K562 (cell line): ENCODE results near the gene CHST1. TPM values are rescaled to one million over a fixed set of nuclear protein-coding genes. Genes with fewer than 3 reads are reported as not detected.

Experiments used
- ATAC-seq: fragments of 200-7000 bp; cut with Tn5 transposase; 3 replicates; pipeline ENCODE4 v1.9.1; 2020; ENCODE audit warnings: moderate library complexity
- BruUV-seq: library from RNA; stranded (reverse); fragments of 400-500 nt; replicated peaks from 2 replicates; lab custom pipeline; 2021; lab: Mats Ljungman, UMichigan
- CTCF ChIA-PET: fragments of 300-600 bp; formaldehyde crosslinking; extraction: SDS; loops from one replicate; lab custom pipeline; 2021; ENCODE audit warnings: low intra/inter-chr PET ratio; lab: Yijun Ruan, JAX
- POLR2A ChIA-PET: fragments of 300-600, 350-650 bp; sonication (Branson Sonifier 250); formaldehyde crosslinking; extraction: SDS; loops from one replicate; lab custom pipeline; 2021; ENCODE audit warnings: antibody characterized with exemption, inconsistent platforms; lab: Yijun Ruan, JAX
- DNase-seq, 4 experiments: peaks; one replicate each; pipeline versions ENCODE4 v3.0.0 to v3.0.0-alpha.2; 2011 to 2018; ENCODE audit warnings: low spot score in 3 of 4, mixed read lengths in 3 of 4; ENCODE audit errors: extremely low read depth in 1 of 4
- FAIRE-seq: peaks from 2 replicates; lab custom pipeline; 2011; peaks lifted over from hg19 to GRCh38; lab: Jason Lieb, UNC
- H2AFZ ChIP-seq: 2 replicates; pipeline ENCODE4 v1.6.0; 2011; ENCODE audit warnings: low read depth, low read length, control low read depth, inconsistent platforms
- H3K27ac ChIP-seq: fragments of 200-600 bp; 3 replicates; pipeline ENCODE4 v1.8.0; 2011; ENCODE audit warnings: low read depth, mild to moderate bottlenecking, control low read depth, inconsistent platforms, low read length, moderate library complexity, mixed read lengths; ENCODE audit errors: extremely low read depth
- H3K27me3 ChIP-seq, 2 experiments: fragments of 300-600 bp in 1 of 2; 2 replicates in 1 of 2; 3 replicates in 1 of 2; pipeline versions ENCODE4 v1.6.0 to v1.8.0; 2011; ENCODE audit warnings: inconsistent platforms in 2 of 2, low read length in 2 of 2, mild to moderate bottlenecking in 1 of 2, mixed read lengths in 1 of 2, moderate library complexity in 1 of 2; ENCODE audit not compliant: control insufficient read depth in 2 of 2, insufficient read depth in 2 of 2
- H3K36me3 ChIP-seq: fragments of 300-600 bp; 3 replicates; pipeline ENCODE4 v1.8.0; 2011; ENCODE audit warnings: mild to moderate bottlenecking, low read length, inconsistent platforms; ENCODE audit not compliant: control insufficient read depth, insufficient read depth
- H3K4me1 ChIP-seq, 2 experiments: fragments of 200-600 bp in 1 of 2; replicated peaks in 1 of 2; 2 replicates in 1 of 2; 3 replicates in 1 of 2; pipeline versions ENCODE4 v1.5.1 to v1.8.0; 2011; ENCODE audit warnings: inconsistent platforms in 2 of 2, low read length in 2 of 2, mild to moderate bottlenecking in 1 of 2, mixed read lengths in 1 of 2, moderate library complexity in 1 of 2; ENCODE audit not compliant: control insufficient read depth in 2 of 2, insufficient read depth in 2 of 2
- H3K4me2 ChIP-seq: 2 replicates; pipeline ENCODE4 v1.6.1; 2011; ENCODE audit warnings: low read length, control low read depth, inconsistent platforms, mixed read lengths; ENCODE audit not compliant: insufficient read depth
- H3K4me3 ChIP-seq: fragments of 200-600 bp; sonication (generic), shearing (Covaris generic); 2 replicates; pipeline ENCODE4 v1.5.1; 2016; ENCODE audit warnings: control low read depth, inconsistent platforms
- H3K79me2 ChIP-seq: fragments of 200-600 bp; 3 replicates; pipeline ENCODE4 v1.8.0; 2011; ENCODE audit warnings: low read length, inconsistent platforms; ENCODE audit not compliant: control insufficient read depth, insufficient read depth
- H3K9ac ChIP-seq, 2 experiments: 2 replicates each; pipeline versions ENCODE4 v1.6.0 to v1.6.1; 2011; ENCODE audit warnings: low read depth in 2 of 2, low read length in 2 of 2, control low read depth in 1 of 2, inconsistent platforms in 1 of 2, mild to moderate bottlenecking in 1 of 2, mixed read lengths in 1 of 2; ENCODE audit not compliant: insufficient read depth in 1 of 2
- H3K9me1 ChIP-seq: one replicate; pipeline ENCODE4 v1.6.0; 2011; ENCODE audit warnings: inconsistent platforms, mild to moderate bottlenecking, low read length, moderate library complexity; ENCODE audit not compliant: control insufficient read depth, insufficient read depth
- H3K9me3 ChIP-seq: replicated peaks from 2 replicates; pipeline ENCODE4 v1.5.1; 2011; ENCODE audit warnings: low read depth, low read length, inconsistent platforms; ENCODE audit not compliant: control insufficient read depth, insufficient read depth
- H4K20me1 ChIP-seq: replicated peaks from 2 replicates; pipeline ENCODE4 v1.6.1; 2011; ENCODE audit warnings: low read length, inconsistent platforms, mixed read lengths; ENCODE audit not compliant: control insufficient read depth, insufficient read depth
- ATF6 ChIP-seq: sonication (generic); formaldehyde crosslinking; IDR thresholded peaks from 2 replicates; pipeline ENCODE4 v1.4.0; 2020; ENCODE audit warnings: mild to moderate bottlenecking, missing genetic modification reagents
- BRD9 ChIP-seq: fragments of 450-650 bp; IDR thresholded peaks from 2 replicates; pipeline ENCODE4 v1.6.1; 2018; ENCODE audit warnings: low read depth; ENCODE audit not compliant: partially characterized antibody
- CBX5 ChIP-seq: IDR thresholded peaks from 2 replicates; pipeline ENCODE4 v1.6.1; 2014; ENCODE audit warnings: low read depth, borderline replicate concordance
- EHMT2 ChIP-seq: fragments of 450-650 bp; IDR thresholded peaks from 2 replicates; pipeline ENCODE4 v1.6.1; 2018; ENCODE audit warnings: antibody characterized with exemption
- ETS2 ChIP-seq: IDR thresholded peaks from 2 replicates; pipeline ENCODE4 v1.6.1; 2016; ENCODE audit warnings: borderline replicate concordance, missing genetic modification characterization, mild to moderate bottlenecking, moderate library complexity, missing compliant biosample characterization; ENCODE audit not compliant: poor library complexity, severe bottlenecking
- EWSR1 ChIP-seq: fragments of 450-650 bp; IDR thresholded peaks from 2 replicates; pipeline ENCODE4 v1.6.1; 2018; ENCODE audit warnings: borderline replicate concordance, mild to moderate bottlenecking, low read depth, moderate library complexity; ENCODE audit not compliant: partially characterized antibody
- FOXP4 ChIP-seq: sonication (generic); formaldehyde crosslinking; IDR thresholded peaks from 2 replicates; pipeline ENCODE4 v1.8.0; 2022; ENCODE audit warnings: mild to moderate bottlenecking, missing genetic modification reagents, borderline replicate concordance
- GATAD2B ChIP-seq: fragments of 450-650 bp; IDR thresholded peaks from 2 replicates; pipeline ENCODE4 v1.6.1; 2017; ENCODE audit warnings: mild to moderate bottlenecking, borderline replicate concordance
- HDAC8 ChIP-seq: fragments of 450-650 bp; IDR thresholded peaks from 2 replicates; pipeline ENCODE4 v1.6.1; 2016; ENCODE audit warnings: mild to moderate bottlenecking, missing genetic modification characterization, moderate library complexity, missing compliant biosample characterization
- HMGN3 ChIP-seq: IDR thresholded peaks from 2 replicates; pipeline ENCODE4 v1.6.1; 2011; ENCODE audit warnings: borderline replicate concordance, low read depth, mild to moderate bottlenecking, mixed read lengths, low read length; ENCODE audit not compliant: insufficient read length; ENCODE audit errors: extremely low read depth
- JUNB ChIP-seq: fragments of 450-650 bp; formaldehyde crosslinking; conservative IDR thresholded peaks from 2 replicates; pipeline ENCODE4 v1.4.0; 2020; ENCODE audit warnings: mild to moderate bottlenecking
- MCM5 ChIP-seq: fragments of 450-650 bp; IDR thresholded peaks from 2 replicates; pipeline ENCODE4 v1.6.1; 2016; ENCODE audit warnings: low read depth
- MLX ChIP-seq, 2 experiments: fragments of 450-650 bp in 1 of 2; sonication (generic) in 1 of 2; formaldehyde crosslinking; conservative IDR thresholded peaks; 2 replicates each; pipeline versions ENCODE4 v1.4.0 to v1.8.1; 2020 to 2022; ENCODE audit warnings: mild to moderate bottlenecking in 1 of 2, missing genetic modification reagents in 1 of 2
- MXD1 ChIP-seq: fragments of 250-450 bp; sonication (Bioruptor Pico); IDR thresholded peaks from 2 replicates; pipeline ENCODE4 v1.8.0; 2021; ENCODE audit warnings: borderline replicate concordance, mild to moderate bottlenecking, moderate library complexity; ENCODE audit not compliant: poor library complexity, severe bottlenecking
- NELFE ChIP-seq: IDR thresholded peaks from 2 replicates; pipeline ENCODE4 v1.6.1; 2011; ENCODE audit warnings: mild to moderate bottlenecking; ENCODE audit not compliant: insufficient read depth, insufficient read length
- SMAD4 ChIP-seq: fragments of 250-450 bp; sonication (Bioruptor Pico); conservative IDR thresholded peaks from 2 replicates; pipeline ENCODE4 v1.8.0; 2021; ENCODE audit warnings: inconsistent platforms, mild to moderate bottlenecking, moderate library complexity
- ZC3H4 ChIP-seq: sonication (generic); formaldehyde crosslinking; IDR thresholded peaks from 2 replicates; pipeline ENCODE4 v1.9.0; 2021; ENCODE audit warnings: missing genetic modification reagents, borderline replicate concordance
- WGBS: fragments of 100-300 bp; shearing (Covaris generic); methylation state at CpG from one replicate; pipeline ENCODE4 v1.1.6; 2016; ENCODE audit warnings: low coverage, mixed read lengths; ENCODE audit not compliant: insufficient coverage; ENCODE audit errors: missing lambda C conversion rate; 5-methylcytosine and 5-hydroxymethylcytosine counted together
- in situ Hi-C: fragments of 300-500 bp; cut with MboI; formaldehyde crosslinking; loops from 4 replicates; pipeline ENCODE4 v1.15.0; 2018; ENCODE audit warnings: inconsistent platforms, mixed read lengths
- intact Hi-C: fragments of 100-400 bp; cut with micrococcal nuclease; formaldehyde crosslinking; loops from 2 replicates; pipeline ENCODE4 v1.14.2; 2022
- polyA plus RNA-seq, 8 experiments: library from polyadenylated mRNA; depleted of rRNA in 4 of 8; stranded (reverse) in 5 of 8; unstranded in 3 of 8; fragments of >200 nt; fragmentation: Nextera tagmentation in 2 of 8; fragmentation: Illumina TruSeq in 1 of 8; extraction: Ambion mirVana in 2 of 8; extraction: Trizol in 1 of 8; gene quantifications; 2 replicates each; pipeline versions ENCODE4 v1.2.1 to v1.2.3, GENCODE V29; 2011 to 2014; ENCODE audit warnings: inconsistent platforms in 1 of 8, missing spikeins in 1 of 8
- total RNA-seq, 7 experiments: library from RNA; depleted of rRNA in 6 of 7; stranded (reverse); fragments of >200 nt in 6 of 7; fragmentation: Illumina TruSeq in 2 of 7; extraction: Trizol in 2 of 7; gene quantifications; 2 replicates each; pipeline versions ENCODE4 v1.2.1 to v1.2.3, GENCODE V29; 2011 to 2021; ENCODE audit warnings: low replicate concordance in 1 of 7

Gene CHST1
- total and polyA plus RNA-seq, 9 of the 15 experiments (the other 6 are each of a cell fraction or from before 2014, with no cell fraction given), result 0.04 to 0.32 (median 0.18) TPM; not detected in 4

- Histone ChIP-seq H2AFZ (no peak overlapping the region), H3K27me3 (peaks cover 0 to 14% of the 10 kb centered on the region in 2 experiments; a peak in 2 of 5 replicates), H3K27ac (no peak overlapping the region), H3K9ac (no peak overlapping the region), H3K36me3 (no peaks in the 10 kb centered on the region), H3K4me3 (no peak overlapping the region), H3K9me1 (no peaks in the 10 kb centered on the region), H3K4me2 (no peak overlapping the region), H3K4me1 (peaks cover 0 to 20% of the 10 kb centered on the region in 2 experiments; a peak in 3 of 5 replicates), H4K20me1 (no peaks in the 10 kb centered on the region), H3K79me2 (no peaks in the 10 kb centered on the region), H3K9me3 (no peaks in the 10 kb centered on the region)
- in situ Hi-C loops (no loop called here), intact Hi-C loops (no loop called here)
- CTCF ChIA-PET, result no interaction called here
- POLR2A ChIA-PET, result interaction anchor here (0.6 kb wide), 1 partner anchor 579 kb away, joined by 3 read pairs; no protein-coding TSS in a partner anchor
- no TSS peak for BruUV-seq
- FAIRE-seq (no peak), ATAC-seq (no peak), DNase-seq (no peak)
- no peak for TF ChIP-seq EHMT2
- TF ChIP-seq SMAD4 (CRISPR knock-in tag), result no peak
- TF ChIP-seq EWSR1, result no peak
- no peak for TF ChIP-seq ETS2 (tag)
- no peak for TF ChIP-seq GATAD2B
- no peak for TF ChIP-seq ZC3H4 (CRISPR knock-in tag)
- TF ChIP-seq JUNB (CRISPR knock-in tag), result no peak
- TF ChIP-seq MCM5, result no peak
- TF ChIP-seq HDAC8 (tag), result no peak
- no peak for TF ChIP-seq CBX5
- no peak for TF ChIP-seq FOXP4
- no peak for TF ChIP-seq NELFE
- no peak for TF ChIP-seq MLX (CRISPR knock-in tag; conservative IDR thresholded peaks at IDR 0.05)
- no peak for TF ChIP-seq HMGN3
- TF ChIP-seq ATF6 (CRISPR knock-in tag), result no peak
- TF ChIP-seq MXD1 (CRISPR knock-in tag), result no peak
- TF ChIP-seq BRD9, result no peak
- WGBS, result 10% methylated on average over 3 of the region's 3 CpGs
Measured at GRCh38 chr11:45647329-45647728, 18.1 kb downstream of the CHST1 start.
